NCI-H460 (cell line): Measurements from ENCODE around the gene WNT3A. TPM values are rescaled to one million over a fixed set of nuclear protein-coding genes. Genes with fewer than 3 reads are reported as not detected.
A peak's percentile ranks its signal among the peaks of the same experiment; 100 is the strongest.

Experiments used
- DNase-seq: peaks from one replicate; pipeline ENCODE4 v3.0.0-alpha.2; 2016; ENCODE audit warnings: low read depth; ENCODE audit errors: extremely low read depth
- total RNA-seq: library from RNA; depleted of rRNA; stranded (reverse); fragments of >200 nt; shearing (Covaris generic); gene quantifications from 2 replicates; pipeline ENCODE4 v1.2.3, GENCODE V29; 2014

The WNT3A gene
- total RNA-seq, 1 experiment from 2014 or later, result not detected

GRCh38 chr1:228095938-228096337, 89.1 kb downstream of the WNT3A start:
- DNase-seq, result no peak

GRCh38 chr1:228096416-228097332, 89.9 kb downstream of the WNT3A start:
- no peak for DNase-seq

GRCh38 chr1:228097333-228098081, 90.7 kb downstream of the WNT3A start:
- no peak for DNase-seq

DNA sequence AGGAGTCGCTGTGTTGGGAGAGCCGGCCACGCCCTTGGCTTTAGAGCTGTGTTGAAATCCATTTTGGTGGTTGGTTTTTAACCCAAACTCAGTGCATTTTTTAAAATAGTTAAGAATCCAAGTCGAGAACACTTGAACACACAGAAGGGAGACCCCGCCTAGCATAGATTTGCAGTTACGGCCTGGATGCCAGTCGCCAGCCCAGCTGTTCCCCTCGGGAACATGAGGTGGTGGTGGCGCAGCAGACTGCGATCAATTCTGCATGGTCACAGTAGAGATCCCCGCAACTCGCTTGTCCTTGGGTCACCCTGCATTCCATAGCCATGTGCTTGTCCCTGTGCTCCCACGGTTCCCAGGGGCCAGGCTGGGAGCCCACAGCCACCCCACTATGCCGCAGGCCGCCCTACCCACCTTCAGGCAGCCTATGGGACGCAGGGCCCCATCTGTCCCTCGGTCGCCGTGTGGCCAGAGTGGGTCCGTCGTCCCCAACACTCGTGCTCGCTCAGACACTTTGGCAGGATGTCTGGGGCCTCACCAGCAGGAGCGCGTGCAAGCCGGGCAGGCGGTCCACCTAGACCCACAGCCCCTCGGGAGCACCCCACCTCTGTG, 91.6 kb downstream of the WNT3A start:
- no peak for DNase-seq

DNA sequence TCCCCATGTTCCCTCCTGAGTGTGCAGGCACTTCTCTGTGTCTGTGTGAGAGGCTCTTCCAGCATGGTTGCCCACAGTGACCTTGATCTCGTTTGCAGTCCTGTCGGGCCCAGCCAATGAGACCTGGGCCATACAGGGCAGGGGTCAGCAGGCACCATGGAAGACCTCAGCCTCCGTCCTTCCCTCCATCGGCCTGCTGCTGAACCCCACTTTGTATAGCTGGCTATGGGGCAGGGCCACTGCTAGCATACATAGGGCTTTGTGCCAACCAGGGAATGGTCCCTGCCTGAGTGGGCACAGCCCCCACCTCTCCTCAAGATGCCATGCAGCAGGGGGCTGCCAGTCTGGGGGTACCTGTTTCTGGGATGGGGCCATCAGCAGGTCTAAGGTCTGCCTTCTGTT, 92.5 kb downstream of the WNT3A start:
- no peak for DNase-seq

- no peak for DNase-seq
These were observed 94.2 kb downstream of the WNT3A start for GRCh38 chr1:228100822-228101613.

- no peak for DNase-seq
These were observed 94.8 kb downstream of the WNT3A start for GRCh38 chr1:228101614-228101993.

GRCh38 chr1:228101994-228102790, 95.4 kb downstream of the WNT3A start:
- no peak for DNase-seq

- DNase-seq, result peak; percentile 93
These were observed 96.2 kb downstream of the WNT3A start, which contains the start of gene C1orf35 for GRCh38 chr1:228102791-228103620. TSS of gene C1orf35 (minus strand) at chr1:228103325. CDS start at chr1:228103227, 98 bp downstream.

- no peak for DNase-seq
These were observed 97.9 kb downstream of the WNT3A start for GRCh38 chr1:228104526-228105269.

GRCh38 chr1:228105270-228105995, 98.6 kb downstream of the WNT3A start:
- no peak for DNase-seq

DNA sequence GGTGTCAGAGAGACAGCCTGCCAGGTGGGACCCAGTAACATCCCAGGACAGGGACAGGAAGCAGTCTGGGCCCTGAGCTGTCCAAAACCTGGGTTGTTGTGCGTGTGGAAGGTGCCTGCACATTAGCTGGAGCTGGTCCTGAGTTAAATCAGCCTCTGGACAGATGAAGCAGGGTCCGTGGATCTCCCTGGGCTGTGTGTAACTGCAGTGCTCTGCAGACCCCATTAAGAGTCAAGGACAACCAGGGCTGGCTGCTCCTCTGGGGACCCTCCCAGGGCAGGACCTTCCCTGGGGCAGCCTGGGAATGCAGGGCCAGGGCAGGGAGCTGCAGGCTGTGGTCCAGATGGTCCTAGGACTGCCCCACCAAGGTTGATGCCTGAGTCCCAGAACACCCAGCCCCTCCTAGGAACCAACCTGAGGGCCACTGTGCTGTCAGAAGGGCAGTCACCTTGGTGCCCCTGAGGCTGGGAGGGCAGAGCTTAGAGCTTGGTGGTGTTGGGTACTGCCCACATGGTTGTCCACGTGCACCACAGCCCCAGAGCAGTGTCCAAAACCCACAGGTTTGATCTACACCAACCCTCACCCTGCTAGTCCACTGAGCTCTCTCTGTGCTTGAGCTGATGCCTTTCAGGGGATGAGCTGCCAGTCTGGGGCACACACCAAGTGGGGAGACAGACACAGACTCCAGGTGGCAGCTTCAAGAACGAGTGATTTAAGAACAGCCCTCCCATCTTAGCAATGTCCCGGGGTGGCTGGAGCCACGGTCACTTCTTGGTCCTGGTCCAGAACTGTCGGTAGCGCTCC, 99.4 kb downstream of the WNT3A start:
- no peak for DNase-seq

DNA sequence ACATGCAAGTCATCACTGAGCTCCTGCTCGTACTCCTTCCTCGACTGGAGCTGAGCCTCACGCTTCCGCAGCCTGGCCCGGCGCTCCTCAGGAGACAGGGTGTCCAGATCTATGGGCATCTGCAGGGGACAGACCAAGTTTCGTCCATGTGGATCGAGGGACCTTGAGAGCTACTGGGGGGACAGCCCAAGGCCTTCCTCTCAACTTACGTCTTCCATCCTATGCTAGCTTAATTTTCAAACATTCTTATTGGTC, 99.9 kb downstream of the WNT3A start:
- no peak for DNase-seq

- DNase-seq, result no peak
These were observed 100.8 kb downstream of the WNT3A start for GRCh38 chr1:228107636-228108035.

GRCh38 chr1:228108055-228108690, 101.4 kb downstream of the WNT3A start:
- no peak for DNase-seq

- DNase-seq, result no peak
These were observed 101.9 kb downstream of the WNT3A start for GRCh38 chr1:228108742-228109072.
